Prostate gland (tissue), 2 donors: ENCODE data around the gene CTSD.

ENCODE experiments used
- POLR2A ChIP-seq: fragments of 450-650 bp; IDR thresholded peaks from one replicate; pipeline ENCODE4 v1.6.1; 2016; ENCODE audit warnings: antibody characterized with exemption, mild to moderate bottlenecking
- POLR2AphosphoS5 ChIP-seq: sonication (generic); formaldehyde crosslinking; IDR thresholded peaks from one replicate; pipeline ENCODE4 v1.6.1; 2017; ENCODE audit warnings: antibody characterized with exemption
- TF ChIP-seq, protein P1 (sequence below), 4 experiments: fragments of 200-600 bp in 2 of 4; fragments of 450-650 bp in 2 of 4; sonication (generic) in 2 of 4; IDR thresholded peaks; 1 replicate in 3 of 4; 2 replicates in 1 of 4; pipeline ENCODE4 v1.5.1; 2016 to 2019; ENCODE audit warnings: antibody characterized with exemption in 4 of 4, mild to moderate bottlenecking in 2 of 4, moderate library complexity in 2 of 4

DNA sequence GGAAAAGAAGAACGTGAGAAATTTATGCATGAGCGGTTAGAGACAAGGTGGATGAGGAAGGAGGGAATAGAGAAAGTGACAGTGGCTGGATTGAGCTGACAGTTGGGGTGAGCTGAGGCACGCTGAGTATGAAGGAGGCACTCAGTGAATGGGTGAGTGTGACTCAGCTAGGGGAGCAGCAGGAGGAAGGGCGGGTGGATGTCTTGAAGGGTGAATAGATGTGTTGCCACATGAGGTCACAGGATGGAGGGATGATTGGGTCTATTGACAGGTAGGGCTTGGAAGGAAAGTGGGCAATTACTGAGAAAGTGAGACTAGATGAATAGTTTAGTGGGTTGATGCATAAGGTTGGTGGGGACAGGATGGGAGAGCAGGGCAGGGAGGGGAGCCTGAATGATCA lies 21.4 kb downstream of the CTSD start:
- no peak for TF ChIP-seq POLR2A
- TF ChIP-seq POLR2AphosphoS5 = no peak
- TF ChIP-seq, protein P1, sequence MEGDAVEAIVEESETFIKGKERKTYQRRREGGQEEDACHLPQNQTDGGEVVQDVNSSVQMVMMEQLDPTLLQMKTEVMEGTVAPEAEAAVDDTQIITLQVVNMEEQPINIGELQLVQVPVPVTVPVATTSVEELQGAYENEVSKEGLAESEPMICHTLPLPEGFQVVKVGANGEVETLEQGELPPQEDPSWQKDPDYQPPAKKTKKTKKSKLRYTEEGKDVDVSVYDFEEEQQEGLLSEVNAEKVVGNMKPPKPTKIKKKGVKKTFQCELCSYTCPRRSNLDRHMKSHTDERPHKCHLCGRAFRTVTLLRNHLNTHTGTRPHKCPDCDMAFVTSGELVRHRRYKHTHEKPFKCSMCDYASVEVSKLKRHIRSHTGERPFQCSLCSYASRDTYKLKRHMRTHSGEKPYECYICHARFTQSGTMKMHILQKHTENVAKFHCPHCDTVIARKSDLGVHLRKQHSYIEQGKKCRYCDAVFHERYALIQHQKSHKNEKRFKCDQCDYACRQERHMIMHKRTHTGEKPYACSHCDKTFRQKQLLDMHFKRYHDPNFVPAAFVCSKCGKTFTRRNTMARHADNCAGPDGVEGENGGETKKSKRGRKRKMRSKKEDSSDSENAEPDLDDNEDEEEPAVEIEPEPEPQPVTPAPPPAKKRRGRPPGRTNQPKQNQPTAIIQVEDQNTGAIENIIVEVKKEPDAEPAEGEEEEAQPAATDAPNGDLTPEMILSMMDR (IDR thresholded peaks at IDR 0.05) = no peak
